AG09309 (cell line): ENCODE measurements around the gene RBM20.
"Not testable (repeated sequence)": the region's sequence is repeated elsewhere in the genome, so short reads cannot be mapped to it uniquely, and the experiment has no call there.

Experiments
- DNase-seq: peaks from one replicate; pipeline ENCODE4 v3.0.0-alpha.2; 2010; ENCODE audit warnings: low read depth
- H3K4me3 ChIP-seq: 2 replicates; pipeline ENCODE4 v1.5.1; 2011; ENCODE audit warnings: mild to moderate bottlenecking, low read depth, low read length, moderate library complexity; ENCODE audit not compliant: control insufficient read depth
- TF ChIP-seq, protein P1 (sequence below): IDR thresholded peaks from 2 replicates; pipeline ENCODE4 v1.5.1; 2011; ENCODE audit warnings: mild to moderate bottlenecking, low read depth, low read length, inconsistent platforms; ENCODE audit not compliant: insufficient read depth, control insufficient read depth; ENCODE audit errors: missing control alignments

Gene RBM20

DNA sequence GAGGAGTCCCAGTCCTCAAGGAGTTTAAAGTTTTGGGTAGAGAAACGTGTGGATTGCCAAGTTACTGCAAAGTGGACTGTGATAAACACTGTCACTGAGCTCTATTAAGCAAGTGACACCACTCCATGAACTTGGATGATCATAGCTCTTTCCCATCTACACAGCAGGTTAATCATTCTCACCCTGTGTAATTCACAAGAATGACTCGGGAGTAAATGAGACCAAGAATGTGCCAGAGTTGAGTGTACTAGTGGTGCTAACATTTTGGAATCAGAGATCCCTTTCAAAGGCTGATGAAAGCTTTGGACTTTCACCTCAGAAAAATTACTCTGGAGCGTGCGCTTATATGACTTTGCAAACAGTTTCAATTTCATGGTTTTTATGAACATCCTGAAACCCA, 80.8 kb downstream of the RBM20 start:
- DNase-seq, result no peak
- no peak overlapping the region for H3K4me3 ChIP-seq
- TF ChIP-seq, protein P1, sequence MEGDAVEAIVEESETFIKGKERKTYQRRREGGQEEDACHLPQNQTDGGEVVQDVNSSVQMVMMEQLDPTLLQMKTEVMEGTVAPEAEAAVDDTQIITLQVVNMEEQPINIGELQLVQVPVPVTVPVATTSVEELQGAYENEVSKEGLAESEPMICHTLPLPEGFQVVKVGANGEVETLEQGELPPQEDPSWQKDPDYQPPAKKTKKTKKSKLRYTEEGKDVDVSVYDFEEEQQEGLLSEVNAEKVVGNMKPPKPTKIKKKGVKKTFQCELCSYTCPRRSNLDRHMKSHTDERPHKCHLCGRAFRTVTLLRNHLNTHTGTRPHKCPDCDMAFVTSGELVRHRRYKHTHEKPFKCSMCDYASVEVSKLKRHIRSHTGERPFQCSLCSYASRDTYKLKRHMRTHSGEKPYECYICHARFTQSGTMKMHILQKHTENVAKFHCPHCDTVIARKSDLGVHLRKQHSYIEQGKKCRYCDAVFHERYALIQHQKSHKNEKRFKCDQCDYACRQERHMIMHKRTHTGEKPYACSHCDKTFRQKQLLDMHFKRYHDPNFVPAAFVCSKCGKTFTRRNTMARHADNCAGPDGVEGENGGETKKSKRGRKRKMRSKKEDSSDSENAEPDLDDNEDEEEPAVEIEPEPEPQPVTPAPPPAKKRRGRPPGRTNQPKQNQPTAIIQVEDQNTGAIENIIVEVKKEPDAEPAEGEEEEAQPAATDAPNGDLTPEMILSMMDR, result no peak

DNA sequence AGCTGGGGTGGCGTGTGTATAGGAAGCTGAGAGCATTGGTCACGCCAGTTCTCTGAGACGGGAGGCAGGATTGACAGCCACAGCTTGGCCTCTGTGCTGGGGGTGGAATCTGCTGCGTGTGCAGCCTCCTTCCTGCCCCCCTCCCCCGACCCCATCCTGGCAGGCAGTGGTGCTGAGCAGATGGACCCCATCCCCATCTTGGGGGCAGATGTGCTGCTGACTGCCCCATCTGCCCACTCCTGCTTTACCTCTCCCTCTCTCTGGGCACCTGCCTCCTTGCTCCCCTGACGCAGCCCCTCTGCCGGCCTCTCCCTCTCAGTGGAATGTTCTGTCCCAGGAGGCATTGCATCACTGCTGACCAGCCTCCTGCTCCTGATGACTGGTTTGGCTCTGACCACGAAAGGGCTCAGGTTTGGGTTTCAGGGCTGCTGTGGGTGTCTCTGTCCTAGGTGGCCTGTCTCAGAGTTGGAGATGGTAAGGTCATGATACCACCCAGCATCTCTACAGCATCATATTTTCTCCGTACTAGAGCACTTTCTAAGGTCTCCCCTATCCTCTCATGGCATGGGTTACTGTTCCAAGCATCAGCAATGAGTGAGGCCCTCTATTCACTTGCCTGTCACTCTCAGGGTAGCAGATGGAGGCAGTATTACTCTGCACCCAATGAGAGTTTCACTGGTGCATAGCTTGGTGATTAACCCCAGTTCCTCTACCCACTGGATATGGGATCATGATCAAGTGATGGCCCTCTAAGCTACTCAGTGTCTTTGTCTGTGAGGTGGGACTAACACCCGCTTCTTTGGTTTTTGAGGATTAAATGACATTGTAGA, 81.9 kb downstream of the RBM20 start:
- TF ChIP-seq, protein P1, result no peak

DNA sequence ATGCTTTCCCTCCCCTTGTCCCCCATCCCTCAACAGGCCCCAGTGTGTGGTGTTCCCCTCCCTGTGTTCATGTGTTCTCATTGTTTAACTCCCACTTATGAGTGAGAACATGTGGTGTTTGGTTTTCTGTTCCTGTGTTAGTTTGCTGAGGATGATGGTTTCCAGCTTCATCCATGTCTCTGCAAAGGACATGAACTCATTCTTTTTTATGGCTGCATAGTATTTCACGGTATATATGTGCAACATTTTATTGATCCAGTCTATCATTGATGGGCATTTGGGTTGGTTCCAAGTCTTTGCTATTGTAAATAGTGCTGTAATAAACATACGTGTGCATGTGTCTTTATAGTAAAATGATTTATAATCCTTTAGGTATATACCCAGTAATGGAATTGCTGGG, 83.6 kb downstream of the RBM20 start:
- not testable (repeated sequence) for H3K4me3 ChIP-seq, DNase-seq

More for the DNA sequence above, 81.9 kb downstream of the RBM20 start:
- no peak overlapping the region for H3K4me3 ChIP-seq
- DNase-seq, result no peak

DNA sequence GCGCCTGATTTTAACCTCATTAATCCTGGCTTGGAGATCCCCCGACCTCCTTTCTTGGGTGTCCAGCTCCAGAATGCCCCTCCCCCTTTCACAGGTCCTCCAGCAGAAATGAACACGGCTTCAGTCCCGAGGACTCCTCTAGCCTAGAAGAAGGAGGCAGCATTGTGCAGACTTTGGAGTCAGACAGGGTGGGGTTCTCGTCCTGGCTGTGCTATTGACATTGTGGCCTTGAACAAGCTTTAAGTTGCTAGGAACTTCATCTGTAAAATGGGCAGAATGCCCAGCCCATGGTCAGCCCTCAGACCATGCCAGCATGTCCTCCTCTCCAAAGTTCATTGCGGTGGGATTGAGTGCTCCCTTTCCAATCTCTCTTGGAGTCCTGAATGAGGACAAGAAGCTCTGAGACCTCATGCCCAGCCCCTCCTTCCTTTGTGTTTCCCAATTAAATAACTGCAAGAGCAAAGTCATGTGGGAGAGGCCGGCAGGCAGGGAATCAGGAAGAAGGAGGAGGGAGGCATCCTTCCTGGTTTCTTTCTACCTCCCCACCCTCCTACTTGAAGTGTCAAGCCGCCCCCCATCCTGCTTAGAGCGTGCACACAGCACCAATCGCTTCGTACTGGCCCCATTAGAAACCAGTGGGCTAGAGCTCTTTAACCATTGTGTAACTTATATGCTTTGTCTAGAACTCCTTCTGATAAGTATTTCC, 86.4 kb downstream of the RBM20 start:
- no peak for DNase-seq
- TF ChIP-seq, protein P1, result no peak
- no peak overlapping the region for H3K4me3 ChIP-seq

DNA sequence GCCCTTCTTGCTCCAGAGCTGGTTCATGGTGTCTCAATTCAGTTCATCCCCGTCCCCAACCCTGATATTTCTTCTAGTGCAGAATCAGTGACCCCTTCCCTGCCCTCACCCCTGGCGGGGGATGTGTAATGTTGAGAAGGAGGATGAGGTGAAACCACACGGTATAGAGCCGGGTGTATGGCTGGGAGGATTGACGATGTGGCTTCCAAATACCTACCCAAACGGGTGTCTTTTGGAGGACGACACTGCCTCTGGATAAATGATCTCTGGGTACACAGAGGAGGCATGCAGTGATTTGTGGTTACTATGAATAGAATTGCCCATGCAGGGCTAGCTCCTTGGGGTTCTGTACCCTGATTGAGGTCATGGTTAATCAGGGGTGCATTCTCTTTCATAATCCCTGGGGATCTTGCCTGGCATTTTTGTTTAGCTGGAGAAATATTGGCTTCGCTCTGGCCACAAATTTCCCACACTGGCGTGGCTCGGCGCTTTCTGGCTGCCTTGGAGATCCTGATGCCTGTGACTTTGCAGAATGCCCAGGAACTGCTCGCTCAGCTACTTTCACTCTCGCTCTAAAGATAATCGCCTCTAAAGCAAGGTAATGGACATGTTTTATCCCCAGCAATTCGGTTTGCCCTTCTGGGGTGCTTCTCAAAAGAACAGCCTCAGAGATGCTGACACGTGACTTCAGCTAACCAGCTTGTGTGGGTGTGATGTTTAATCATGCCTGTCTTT, 89.2 kb downstream of the RBM20 start:
- DNase-seq, result no peak
- H3K4me3 ChIP-seq, result no peak overlapping the region
- TF ChIP-seq, protein P1, result no peak

DNA sequence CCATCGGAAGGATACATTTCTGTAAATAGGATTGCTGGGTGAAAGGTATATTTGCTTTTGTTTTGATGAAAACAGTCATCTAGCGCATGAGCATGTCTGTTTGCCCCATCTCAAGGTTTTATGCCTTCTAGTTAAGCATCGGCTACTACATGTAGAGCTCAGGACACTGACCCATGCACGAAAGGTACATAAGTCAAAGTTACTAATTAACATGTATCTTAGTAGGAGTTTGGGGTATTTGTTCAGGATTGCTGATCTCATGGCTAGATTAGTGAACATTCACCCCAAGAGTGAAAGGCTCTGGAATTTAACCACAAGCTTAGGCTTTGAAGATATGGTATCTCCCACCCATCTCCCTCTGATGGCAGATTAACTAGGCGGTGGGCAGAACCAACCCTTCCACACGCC, 91.5 kb downstream of the RBM20 start:
- TF ChIP-seq, protein P1, result no peak
- no peak overlapping the region for H3K4me3 ChIP-seq
- DNase-seq, result no peak
